GM19467 (cell line): Measurements from ENCODE around the gene TMEM233.
"Not testable (repeated sequence)": the region's sequence is repeated elsewhere in the genome, so short reads cannot be mapped to it uniquely, and the experiment has no call there.

Experiments
- ATAC-seq: cut with Tn5 transposase; IDR thresholded peaks from one replicate; pipeline ENCODE4 v1.9.1; 2021; ENCODE audit warnings: mild to moderate bottlenecking, moderate library complexity; ENCODE audit not compliant: unreplicated experiment

The TMEM233 gene

DNA sequence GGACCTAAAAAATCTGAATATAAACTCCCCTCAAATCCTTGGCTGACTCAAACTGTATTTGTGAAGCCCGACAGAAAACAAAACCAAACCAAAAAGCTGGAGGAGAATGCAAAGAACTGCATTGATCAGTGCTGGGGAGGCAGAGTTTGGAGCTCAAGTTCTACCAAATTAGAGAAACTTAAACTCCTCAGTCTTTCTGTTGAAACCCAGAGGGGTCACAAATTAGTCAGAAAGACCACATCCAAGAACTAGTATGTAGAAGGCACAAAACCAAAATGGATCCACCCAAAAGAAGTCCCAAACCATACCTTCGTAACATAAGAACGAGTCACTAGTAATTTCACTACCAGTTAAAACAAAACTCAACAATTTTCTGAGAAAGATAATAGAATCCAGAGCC is 59.1 kb downstream of the TMEM233 start:
- ATAC-seq = no peak

GRCh38 chr12:119657001-119657400 is 63.4 kb downstream of the TMEM233 start:
- not testable (repeated sequence) for ATAC-seq

- not testable (repeated sequence) for ATAC-seq
Observed at GRCh38 chr12:119658166-119658565, 64.6 kb downstream of the TMEM233 start.

GRCh38 chr12:119659289-119659897 is 65.8 kb downstream of the TMEM233 start:
- no peak for ATAC-seq

DNA sequence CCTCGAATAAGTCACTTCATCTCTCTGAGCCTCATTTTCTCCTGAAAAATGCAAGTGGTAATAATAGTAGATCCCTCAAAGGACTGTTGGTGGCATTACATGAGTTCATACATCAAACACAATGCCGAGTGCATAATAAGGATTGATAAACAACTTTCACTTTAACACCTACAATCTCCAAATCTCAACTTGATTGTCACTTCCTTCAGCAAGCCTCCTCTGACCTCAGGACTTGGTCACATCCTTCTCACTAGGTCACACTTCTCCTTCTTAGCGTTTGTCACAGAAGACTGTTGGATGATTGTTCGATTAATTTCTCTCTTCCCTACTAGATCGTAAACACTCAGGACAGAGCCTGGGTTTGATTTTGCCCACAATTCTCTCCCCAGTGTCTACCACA is 66.5 kb downstream of the TMEM233 start:
- no peak for ATAC-seq

- no peak for ATAC-seq
Observed at GRCh38 chr12:119661882-119662281, 68.3 kb downstream of the TMEM233 start.

DNA sequence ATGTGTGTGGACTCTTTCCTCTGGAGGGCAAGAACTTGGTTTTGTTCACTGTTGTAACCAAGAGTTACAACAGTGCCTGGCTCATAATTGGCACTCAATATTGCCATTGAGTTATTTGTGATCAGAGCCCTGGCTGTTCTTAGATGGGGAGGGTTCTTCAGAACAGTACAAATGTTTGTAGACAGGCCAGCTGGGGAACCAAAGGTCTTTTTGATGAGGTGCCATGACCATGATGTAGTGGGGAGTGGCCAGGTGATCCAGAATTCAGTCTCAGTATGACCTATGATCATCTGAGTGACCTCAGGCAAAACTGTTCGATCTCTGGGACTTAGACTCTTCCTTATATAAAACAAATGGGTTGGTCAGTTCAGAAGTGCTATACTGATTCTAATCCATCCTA is 71.1 kb downstream of the TMEM233 start:
- ATAC-seq = no peak

DNA sequence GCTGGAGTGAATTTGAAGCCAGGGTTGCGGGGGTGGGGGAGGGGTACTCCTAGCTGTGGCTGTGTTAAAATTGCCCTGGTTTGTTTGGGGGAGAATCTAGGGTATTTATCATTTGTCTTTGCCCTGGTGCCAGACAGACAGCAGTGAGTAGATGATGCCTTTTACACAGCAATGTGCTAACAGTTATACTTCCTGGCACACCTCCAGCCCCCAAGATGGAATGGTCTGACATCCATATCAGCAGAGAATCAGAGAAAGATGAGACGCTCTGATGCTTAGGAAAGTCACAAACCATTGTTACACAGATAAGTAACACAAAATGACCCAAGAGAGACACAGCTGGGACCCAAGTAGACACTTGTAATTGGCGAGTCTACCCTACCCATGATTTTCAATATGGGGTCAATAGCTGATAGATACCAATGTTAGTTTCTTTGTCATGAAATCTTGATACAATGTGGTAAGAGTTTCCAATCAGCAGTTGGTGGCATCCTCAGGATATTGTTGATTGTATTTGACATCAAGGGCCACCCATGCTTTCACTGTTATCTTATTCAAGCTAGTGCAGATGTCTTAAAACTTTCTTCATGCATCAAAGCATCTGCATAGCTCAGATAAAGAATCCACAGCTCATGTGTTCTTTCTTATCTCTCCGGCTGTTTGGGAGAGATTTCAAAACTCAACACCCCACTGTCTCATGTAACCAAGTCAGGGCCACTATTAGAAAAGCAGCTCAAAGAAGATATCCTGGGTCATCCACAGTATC is 71.8 kb downstream of the TMEM233 start:
- no peak for ATAC-seq

GRCh38 chr12:119666226-119666795 is 72.7 kb downstream of the TMEM233 start:
- ATAC-seq = no peak

DNA sequence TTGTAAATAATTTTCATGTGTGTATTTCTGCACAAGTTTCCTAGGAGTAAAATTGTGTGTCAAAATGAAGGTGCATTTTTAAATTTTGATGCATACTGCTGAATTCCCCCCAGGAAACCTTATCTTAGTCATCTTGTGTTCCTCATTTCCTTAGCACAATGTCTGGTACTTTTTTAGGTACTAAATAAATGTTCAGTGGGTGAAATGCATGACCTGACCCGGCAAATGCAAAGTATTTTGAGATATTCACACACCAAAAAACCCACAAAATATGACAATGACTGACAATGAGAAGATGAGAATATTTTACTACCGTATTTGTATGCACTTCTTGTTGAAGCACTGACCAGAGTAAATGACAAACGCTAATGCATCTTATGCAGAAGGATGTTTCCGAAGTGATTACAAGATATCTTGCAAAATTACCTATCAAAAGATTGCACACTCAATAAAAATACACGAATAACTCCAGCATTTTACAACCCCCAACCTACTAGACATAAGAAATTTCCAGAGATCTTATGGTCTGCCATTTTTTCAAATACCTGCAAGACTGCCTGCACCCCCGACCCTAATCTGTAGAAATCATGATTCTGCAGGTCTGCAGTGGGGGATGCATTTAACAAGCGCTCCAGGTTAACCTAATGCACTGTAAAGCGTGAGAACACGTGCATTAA is 73.5 kb downstream of the TMEM233 start:
- peak; percentile 10 for ATAC-seq

- ATAC-seq = peak; percentile 92
Observed at GRCh38 chr12:119667577-119668323, 74.2 kb downstream of the TMEM233 start, which contains the start of gene PRKAB1. Gene PRKAB1, plus strand, starts transcription at chr12:119668133. Its CDS starts 112 bp downstream, at chr12:119668245.

GRCh38 chr12:119668324-119668841 is 74.8 kb downstream of the TMEM233 start:
- no peak for ATAC-seq

- no peak for ATAC-seq
Observed at GRCh38 chr12:119669744-119670472, 76.3 kb downstream of the TMEM233 start.

DNA sequence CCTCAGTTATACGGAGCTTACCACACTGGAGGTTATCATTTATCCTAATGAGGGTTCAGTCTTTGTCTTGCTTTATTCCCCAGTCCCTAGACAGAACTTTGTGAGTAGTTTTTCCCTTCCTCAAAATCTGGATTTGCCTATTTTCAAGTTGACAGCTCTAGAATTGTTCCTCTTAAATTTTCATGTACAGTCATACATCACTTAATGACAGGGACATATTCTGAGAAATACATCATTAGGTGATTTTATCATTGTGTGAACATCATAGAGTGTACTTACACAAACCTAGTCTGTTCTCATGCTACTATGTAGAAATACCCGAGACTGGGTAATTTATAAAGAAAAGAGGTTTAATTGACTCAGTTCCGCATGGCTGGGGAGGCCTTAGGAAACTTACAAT is 77.5 kb downstream of the TMEM233 start:
- no peak for ATAC-seq

- ATAC-seq = no peak
Observed at GRCh38 chr12:119672194-119672593, 78.6 kb downstream of the TMEM233 start.

DNA sequence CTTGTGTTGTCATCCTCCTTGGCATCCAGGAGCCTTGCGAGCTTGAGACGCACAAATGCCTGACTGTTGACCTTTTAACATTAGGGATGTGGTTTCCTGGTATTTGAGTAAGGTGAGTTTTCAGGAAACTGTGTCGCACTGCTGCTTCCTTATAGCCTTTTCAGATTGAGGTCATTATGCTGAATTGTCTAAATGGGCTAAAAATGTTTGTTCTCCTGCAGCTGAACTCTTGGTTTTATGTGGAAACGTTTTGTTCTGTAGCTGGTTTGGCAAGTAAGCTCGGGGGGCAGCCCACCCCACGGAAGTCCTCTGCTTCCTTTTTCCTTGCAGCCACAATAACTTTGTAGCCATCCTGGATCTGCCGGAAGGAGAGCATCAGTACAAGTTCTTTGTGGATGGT is 80.1 kb downstream of the TMEM233 start:
- no peak for ATAC-seq

DNA sequence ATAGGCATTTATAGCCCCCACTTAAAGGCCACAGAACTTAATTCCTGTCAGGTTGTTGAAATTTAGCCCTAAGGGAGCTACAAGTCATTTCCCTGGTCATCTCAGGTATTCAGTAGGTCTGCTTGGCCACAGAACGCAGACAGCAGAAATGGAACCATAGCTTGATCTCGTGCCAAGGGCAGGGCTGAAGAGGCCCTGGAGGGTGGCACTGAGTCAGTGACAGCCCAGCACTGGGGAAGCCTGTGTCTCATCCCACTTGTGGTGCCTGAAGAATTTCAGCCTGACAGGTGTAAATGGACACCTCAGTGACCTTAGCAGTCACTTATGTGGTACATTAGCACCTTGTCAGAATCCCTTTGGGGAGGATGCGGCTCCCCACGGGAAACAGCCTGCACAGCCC is 81.0 kb downstream of the TMEM233 start:
- ATAC-seq = no peak

- ATAC-seq = no peak
Observed at GRCh38 chr12:119676022-119676421, 82.4 kb downstream of the TMEM233 start.

GRCh38 chr12:119676573-119676972 is 83.0 kb downstream of the TMEM233 start:
- ATAC-seq = no peak

DNA sequence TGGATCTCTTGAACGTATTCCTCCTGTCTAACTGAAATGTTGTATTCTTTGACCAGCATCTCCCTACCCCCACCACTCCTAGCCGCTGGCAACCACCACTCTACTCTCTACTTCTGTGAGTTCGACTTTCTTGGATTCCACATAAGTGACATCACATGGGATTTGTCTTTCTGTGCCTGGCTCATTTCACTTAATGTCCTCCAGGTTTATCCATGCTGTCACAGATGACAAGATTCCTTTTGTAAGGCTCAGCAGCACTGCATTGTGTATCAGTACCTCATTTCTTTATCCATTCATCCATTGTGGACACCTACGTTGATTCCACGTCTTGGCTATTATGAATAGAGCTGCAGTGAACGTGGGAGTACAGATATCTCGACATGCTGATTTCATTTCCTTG is 84.9 kb downstream of the TMEM233 start:
- ATAC-seq = no peak
